ENCODE results near the gene OR6J1. TPM values are rescaled to one million over a fixed set of nuclear protein-coding genes. Genes with fewer than 3 reads are reported as not detected.

Gene OR6J1
- total RNA-seq, 2 donors from 2014 or later = not detected

DNA sequence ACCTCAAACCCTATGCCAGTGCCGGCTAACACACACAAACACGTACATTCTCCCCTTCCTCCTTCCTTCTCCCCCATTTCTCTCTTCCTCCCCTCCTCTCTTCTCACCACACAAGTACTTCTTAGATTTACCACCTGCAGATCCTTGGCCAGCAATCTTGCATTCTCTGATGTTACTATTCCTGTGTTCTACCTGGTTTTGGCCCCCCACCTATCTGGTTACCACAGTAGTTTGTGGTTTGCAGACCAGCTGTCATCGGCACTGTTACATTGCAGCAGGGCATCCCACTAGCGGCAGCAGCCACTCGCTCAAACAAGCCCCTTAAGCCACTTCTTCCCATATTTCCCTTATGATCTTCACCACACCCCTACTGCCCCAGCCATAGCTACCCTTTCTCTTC lies 42.2 kb downstream of the OR6J1 start:
- Histone ChIP-seq H3K9ac (ENCODE audit: low read depth in 2 of 2, low read length in 2 of 2) (no peak overlapping the region), H3K27me3 (no peaks in the 10 kb centered on the region), H3K36me3 (peaks cover 7% of the 10 kb centered on the region), H3K27ac (no peak overlapping the region), H3K4me1 (no peaks in the 10 kb centered on the region), H3K9me3 (no peaks in the 10 kb centered on the region), H3K4me3 (no peak overlapping the region)
- intact Hi-C loops (cut with DNase I) = no loop called here
- TF ChIP-seq, protein P1, sequence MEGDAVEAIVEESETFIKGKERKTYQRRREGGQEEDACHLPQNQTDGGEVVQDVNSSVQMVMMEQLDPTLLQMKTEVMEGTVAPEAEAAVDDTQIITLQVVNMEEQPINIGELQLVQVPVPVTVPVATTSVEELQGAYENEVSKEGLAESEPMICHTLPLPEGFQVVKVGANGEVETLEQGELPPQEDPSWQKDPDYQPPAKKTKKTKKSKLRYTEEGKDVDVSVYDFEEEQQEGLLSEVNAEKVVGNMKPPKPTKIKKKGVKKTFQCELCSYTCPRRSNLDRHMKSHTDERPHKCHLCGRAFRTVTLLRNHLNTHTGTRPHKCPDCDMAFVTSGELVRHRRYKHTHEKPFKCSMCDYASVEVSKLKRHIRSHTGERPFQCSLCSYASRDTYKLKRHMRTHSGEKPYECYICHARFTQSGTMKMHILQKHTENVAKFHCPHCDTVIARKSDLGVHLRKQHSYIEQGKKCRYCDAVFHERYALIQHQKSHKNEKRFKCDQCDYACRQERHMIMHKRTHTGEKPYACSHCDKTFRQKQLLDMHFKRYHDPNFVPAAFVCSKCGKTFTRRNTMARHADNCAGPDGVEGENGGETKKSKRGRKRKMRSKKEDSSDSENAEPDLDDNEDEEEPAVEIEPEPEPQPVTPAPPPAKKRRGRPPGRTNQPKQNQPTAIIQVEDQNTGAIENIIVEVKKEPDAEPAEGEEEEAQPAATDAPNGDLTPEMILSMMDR (IDR thresholded peaks at IDR 0.05) = no peak
- DNase-seq = no peak

- H3K27ac ChIP-seq = no peak overlapping the region
- H3K9ac ChIP-seq (ENCODE audit: low read depth in 2 of 2, low read length in 2 of 2) = no peak overlapping the region
- intact Hi-C loops (cut with DNase I) = no loop called here
- TF ChIP-seq, protein P1 (IDR thresholded peaks at IDR 0.05) = no peak
- no peaks in the 10 kb centered on the region for H3K9me3 ChIP-seq
- H3K4me3 ChIP-seq = no peak overlapping the region
- H3K27me3 ChIP-seq = no peaks in the 10 kb centered on the region
- no peaks in the 10 kb centered on the region for H3K4me1 ChIP-seq
- H3K36me3 ChIP-seq = peaks cover 7% of the 10 kb centered on the region
- no peak for DNase-seq
Measured at GRCh38 chr14:22601456-22601855, 42.7 kb downstream of the OR6J1 start.

- intact Hi-C loops (cut with DNase I) = no loop called here
- no peak overlapping the region for H3K27ac ChIP-seq
- H3K27me3 ChIP-seq = no peaks in the 10 kb centered on the region
- H3K4me1 ChIP-seq = no peaks in the 10 kb centered on the region
- TF ChIP-seq, protein P1 (IDR thresholded peaks at IDR 0.05) = no peak
- H3K9ac ChIP-seq (ENCODE audit: low read depth in 2 of 2, low read length in 2 of 2) = no peak overlapping the region
- DNase-seq = no peak
- no peaks in the 10 kb centered on the region for H3K9me3 ChIP-seq
- no peak overlapping the region for H3K4me3 ChIP-seq
- peaks cover 7% of the 10 kb centered on the region for H3K36me3 ChIP-seq
Measured at GRCh38 chr14:22600027-22600426, 44.1 kb downstream of the OR6J1 start.

- peak overlapping the region; percentile 56 for H3K4me3 ChIP-seq
- H3K4me1 ChIP-seq = no peaks in the 10 kb centered on the region
- H3K9ac ChIP-seq (ENCODE audit: low read depth in 2 of 2, low read length in 2 of 2) = peak overlapping the region in 1 of 2 donors; percentile 89
- H3K27ac ChIP-seq = no peak overlapping the region
- no peaks in the 10 kb centered on the region for H3K9me3 ChIP-seq
- no peak for DNase-seq
- H3K27me3 ChIP-seq = no peaks in the 10 kb centered on the region
- intact Hi-C loops (cut with DNase I) = no loop called here
- TF ChIP-seq, protein P1 (IDR thresholded peaks at IDR 0.05) = no peak
- peaks cover 7% of the 10 kb centered on the region for H3K36me3 ChIP-seq
Measured at GRCh38 chr14:22599349-22599748, 44.8 kb downstream of the OR6J1 start.

GRCh38 chr14:22598896-22599244 lies 45.3 kb downstream of the OR6J1 start:
- Histone ChIP-seq H3K4me3 (peak overlapping the region; percentile 56), H3K27ac (peak overlapping the region; percentile 88), H3K27me3 (no peaks in the 10 kb centered on the region), H3K36me3 (peaks cover 6% of the 10 kb centered on the region), H3K9ac (ENCODE audit: low read depth in 2 of 2, low read length in 2 of 2) (peak overlapping the region; percentile 85 to 89), H3K4me1 (no peaks in the 10 kb centered on the region), H3K9me3 (no peaks in the 10 kb centered on the region)
- TF ChIP-seq, protein P1 (IDR thresholded peaks at IDR 0.05) = no peak
- intact Hi-C loops (cut with DNase I) = no loop called here
- DNase-seq = peak; percentile 65
